ENCODE results near the gene ATP1A3. TPM values are rescaled to one million over a fixed set of nuclear protein-coding genes. Genes with fewer than 3 reads are reported as not detected.
A peak's percentile ranks its signal among the peaks of the same experiment; 100 is the strongest.

Gene ATP1A3
- total and polyA plus RNA-seq, 2 of the 13 experiments (the other 11 are each of a cell fraction or from before 2014, with no cell fraction given): 0.01 to 0.04 TPM

DNA sequence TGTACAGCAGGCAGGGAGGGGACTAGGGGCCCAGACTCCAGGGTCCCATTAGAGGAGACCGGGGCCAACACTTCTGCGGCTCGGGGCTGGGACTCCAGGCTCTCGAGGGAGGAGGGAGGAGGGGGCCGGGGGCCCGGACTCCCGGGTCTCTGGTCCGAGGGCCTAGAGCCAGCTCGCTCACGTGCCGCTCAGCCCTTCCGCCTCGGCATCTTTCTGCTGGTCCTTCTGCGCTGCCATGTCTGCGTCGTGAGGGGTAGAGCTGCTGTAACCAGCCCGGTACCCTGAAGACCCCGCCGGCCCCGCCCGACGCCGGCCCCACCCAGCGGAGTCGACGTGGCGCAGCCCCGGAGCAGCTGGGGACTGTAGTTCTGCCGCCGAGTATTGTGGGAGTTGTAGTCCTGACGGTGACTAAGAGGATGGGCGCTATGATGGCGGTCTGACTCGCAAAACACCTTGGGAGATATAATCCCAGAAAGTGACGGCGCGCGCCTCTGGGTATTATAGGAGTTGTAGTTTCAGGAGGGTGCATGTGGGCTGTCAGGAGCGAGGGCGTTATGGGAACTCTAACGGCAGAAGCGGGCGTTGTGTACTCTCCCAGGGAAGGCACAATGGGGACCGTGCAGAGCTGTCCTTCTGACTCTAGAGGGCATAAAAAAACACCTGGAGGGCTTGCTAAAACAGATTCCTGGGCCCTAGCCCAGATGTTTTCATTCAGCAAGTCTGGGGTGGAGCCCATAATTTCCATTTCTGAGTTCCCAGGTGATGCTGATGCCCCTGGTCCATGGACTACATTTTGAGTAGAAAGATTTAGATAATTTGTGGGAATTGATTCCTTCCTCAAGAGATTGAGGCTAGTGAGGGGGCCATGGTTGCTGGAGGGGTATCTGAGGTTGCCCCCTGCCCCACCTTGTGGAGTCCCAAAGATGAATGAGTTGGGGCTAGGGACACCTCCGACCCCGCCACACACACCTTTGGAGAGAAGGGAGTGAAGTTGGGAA lies 34.7 kb downstream of the ATP1A3 start, which contains the start of gene RABAC1:
Gene RABAC1, minus strand, starts transcription at position 266 of the 998 bp plus-strand sequence. Its CDS starts 29 bp downstream, at position 237.
- H3K36me3 ChIP-seq (replicated peaks in 1 of 2; ENCODE audit: control insufficient read depth in 1 of 2, insufficient read depth in 2 of 2, low read length in 2 of 2): no peaks in the 10 kb centered on the region
- WGBS (ENCODE audit: low lambda C conversion rate): 9% methylated on average over 22 of the region's 46 CpGs
- peaks cover 32% of the 10 kb centered on the region for H3K4me1 ChIP-seq (ENCODE audit: insufficient read depth, low read length)
- 0 out of 2 replicates have a peak, but pooled peaks cover 3% of the 10 kb centered on the region for H4K20me1 ChIP-seq (ENCODE audit: insufficient read depth, low read length)
- no peaks in the 10 kb centered on the region; a peak in 1 of 5 replicates for H3K27me3 ChIP-seq (ENCODE audit: control insufficient read depth in 1 of 2, insufficient read depth in 2 of 2, low read length in 2 of 2)
- intact Hi-C loops (cut with micrococcal nuclease; ENCODE audit: unreplicated experiment): loop anchor here (10.0 kb wide), 1 partner anchor 165 kb away; the partner anchor contains the start of gene CEACAM3
- H3K79me2 ChIP-seq (ENCODE audit: insufficient read depth, low read length): no peaks in the 10 kb centered on the region
- peak within 1 kb of the TSS; percentile 85 for H3K4me2 ChIP-seq (ENCODE audit: low read depth, low read length)
- H2AFZ ChIP-seq (ENCODE audit: low read length): peak within 1 kb of the TSS; percentile 97
- ChIA-PET POLR2A (interaction anchor here (1.0 to 2.7 kb wide), 7 partner anchors 75 to 520 kb away, joined by 3 to 36 read pairs (median 5); partner anchors contain the start of genes GSK3A and RPS19), CTCF (ENCODE audit: low intra/inter-chr PET ratio, low total read pairs) (no interaction called here)
- H3K9ac ChIP-seq (ENCODE audit: insufficient read depth, low read depth, low read length): peak within 1 kb of the TSS; percentile 91
- H3K9me3 ChIP-seq (ENCODE audit: low read length): no peaks in the 10 kb centered on the region
- no TSS peak for BruUV-seq (replicated peaks)
- in situ Hi-C loops (cut with HindIII; ENCODE audit: extremely low pct_ligation_motif_present, low pct_unique_long_range_greater_than_20kb): loop anchor here (5.0 kb wide), 1 partner anchor 77 kb away; the partner anchor contains the start of gene ARHGEF1
- FAIRE-seq (peak; percentile 73), DNase-seq (ENCODE audit: low spot score) (peak; percentile 83), ATAC-seq (peak; percentile 88)
- peak within 1 kb of the TSS; percentile 95 to 99 (median 98) for H3K4me3 ChIP-seq (replicated peaks in 1 of 3; ENCODE audit: insufficient read depth in 1 of 3, low read depth in 2 of 3, low read length in 3 of 3)
- H3K27ac ChIP-seq (ENCODE audit: extremely low read length, insufficient read depth, low read length): peak within 1 kb of the TSS; percentile 73
- TF ChIP-seq SP2 (CRISPR knock-in tag; IDR thresholded peaks at IDR 0.05) (no peak), SMARCC2 (IDR thresholded peaks at IDR 0.05) (no peak), ZNF839 (CRISPR knock-in tag; IDR thresholded peaks at IDR 0.05; ENCODE audit: borderline replicate concordance) (no peak), RBM22 (optimal IDR thresholded peaks at IDR 0.05; ENCODE audit: low read length) (no peak), ARNT (IDR thresholded peaks at IDR 0.05) (no peak), EEA1 (CRISPR knock-in tag; IDR thresholded peaks at IDR 0.05; ENCODE audit: borderline replicate concordance) (no peak), ZNF335 (CRISPR knock-in tag; IDR thresholded peaks at IDR 0.05) (peak; percentile 88), ZFP41 (CRISPR knock-in tag; IDR thresholded peaks at IDR 0.05; ENCODE audit: borderline replicate concordance) (no peak; the same call in 1 of the 2 replicates), ADNP (CRISPR knock-in tag; IDR thresholded peaks at IDR 0.05) (no peak), ZNF607 (CRISPR knock-in tag; IDR thresholded peaks at IDR 0.05; ENCODE audit: borderline replicate concordance) (no peak), NFYC (CRISPR knock-in tag; IDR thresholded peaks at IDR 0.05) (peak; percentile 53), SIX4 (CRISPR knock-in tag; IDR thresholded peaks at IDR 0.05) (no peak), ZNF891 (CRISPR knock-in tag; IDR thresholded peaks at IDR 0.05) (no peak), SRSF4 (IDR thresholded peaks at IDR 0.05; ENCODE audit: low read depth, low read length, poor library complexity, severe bottlenecking) (no peak), MAFF (IDR thresholded peaks at IDR 0.05; ENCODE audit: low read depth, low read length) (no peak), AHR (CRISPR knock-in tag; IDR thresholded peaks at IDR 0.05) (no peak), ZNF331 (CRISPR knock-in tag; IDR thresholded peaks at IDR 0.05) (peak; percentile 45; the same call in 1 of the 2 replicates), STAG1 (CRISPR knock-in tag; IDR thresholded peaks at IDR 0.05) (no peak), PHF5A (CRISPR knock-in tag; IDR thresholded peaks at IDR 0.05; ENCODE audit: low read depth, unreplicated experiment) (peak; percentile 43), FIP1L1 (IDR thresholded peaks at IDR 0.05; ENCODE audit: borderline replicate concordance, insufficient read depth, low read depth, low read length) (no peak), REL (CRISPR knock-in tag; conservative IDR thresholded peaks at IDR 0.05) (no peak), MEIS2 (CRISPR knock-in tag; IDR thresholded peaks at IDR 0.05) (no peak; the same call in 1 of the 2 replicates)
- TF ChIP-seq, protein P1, sequence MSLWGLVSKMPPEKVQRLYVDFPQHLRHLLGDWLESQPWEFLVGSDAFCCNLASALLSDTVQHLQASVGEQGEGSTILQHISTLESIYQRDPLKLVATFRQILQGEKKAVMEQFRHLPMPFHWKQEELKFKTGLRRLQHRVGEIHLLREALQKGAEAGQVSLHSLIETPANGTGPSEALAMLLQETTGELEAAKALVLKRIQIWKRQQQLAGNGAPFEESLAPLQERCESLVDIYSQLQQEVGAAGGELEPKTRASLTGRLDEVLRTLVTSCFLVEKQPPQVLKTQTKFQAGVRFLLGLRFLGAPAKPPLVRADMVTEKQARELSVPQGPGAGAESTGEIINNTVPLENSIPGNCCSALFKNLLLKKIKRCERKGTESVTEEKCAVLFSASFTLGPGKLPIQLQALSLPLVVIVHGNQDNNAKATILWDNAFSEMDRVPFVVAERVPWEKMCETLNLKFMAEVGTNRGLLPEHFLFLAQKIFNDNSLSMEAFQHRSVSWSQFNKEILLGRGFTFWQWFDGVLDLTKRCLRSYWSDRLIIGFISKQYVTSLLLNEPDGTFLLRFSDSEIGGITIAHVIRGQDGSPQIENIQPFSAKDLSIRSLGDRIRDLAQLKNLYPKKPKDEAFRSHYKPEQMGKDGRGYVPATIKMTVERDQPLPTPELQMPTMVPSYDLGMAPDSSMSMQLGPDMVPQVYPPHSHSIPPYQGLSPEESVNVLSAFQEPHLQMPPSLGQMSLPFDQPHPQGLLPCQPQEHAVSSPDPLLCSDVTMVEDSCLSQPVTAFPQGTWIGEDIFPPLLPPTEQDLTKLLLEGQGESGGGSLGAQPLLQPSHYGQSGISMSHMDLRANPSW (CRISPR knock-in tag; IDR thresholded peaks at IDR 0.05; ENCODE audit: borderline replicate concordance): no peak

Measured in HepG2 (cell line).